B cell (primary cell): ENCODE data around the gene NUDT12. TPM values are rescaled to one million over a fixed set of nuclear protein-coding genes. Genes with fewer than 3 reads are reported as not detected.

Experiments used
- ATAC-seq: fragments of 200-7000 bp; cut with Tn5 transposase; one replicate; pipeline ENCODE4 v1.10.0; 2021; ENCODE audit warnings: low read depth, mild to moderate bottlenecking, moderate number of reproducible peaks, moderate library complexity
- CTCF ChIA-PET: fragments of 350-600 bp; sonication (Branson Sonifier 250); formaldehyde crosslinking; loops from one replicate; lab custom pipeline; 2021; ENCODE audit warnings: antibody characterized with exemption, inconsistent platforms; lab: Charles Lee
- POLR2A ChIA-PET: fragments of 350-600 bp; sonication (Branson Sonifier 250); formaldehyde crosslinking; loops from one replicate; lab custom pipeline; 2021; ENCODE audit warnings: antibody characterized with exemption; lab: Charles Lee
- DNase-seq: peaks from one replicate; pipeline ENCODE4 v3.0.0; 2013
- H2AFZ ChIP-seq: 2 replicates; pipeline ENCODE4 v1.6.1; 2012; ENCODE audit warnings: mild to moderate bottlenecking, low read depth, low read length; ENCODE audit not compliant: insufficient read depth, poor library complexity, severe bottlenecking
- H3K27ac ChIP-seq, 2 donors: 1 replicate in 1 of 2; 2 replicates in 1 of 2; pipeline ENCODE4 v1.5.1; 2012 to 2013; ENCODE audit warnings: low read length in 2 of 2, mild to moderate bottlenecking in 2 of 2, moderate library complexity in 1 of 2
- H3K27me3 ChIP-seq, 4 experiments: fragments of 200-600 bp in 1 of 4; sonication (generic) in 1 of 4; replicated peaks in 1 of 4; 1 replicate in 2 of 4; 2 replicates in 2 of 4; pipeline versions ENCODE4 v1.6.1 to v1.7.0; 2013 to 2016; ENCODE audit warnings: low read length in 3 of 4, mild to moderate bottlenecking in 2 of 4, mixed read lengths in 1 of 4, moderate library complexity in 1 of 4; ENCODE audit not compliant: insufficient read depth in 4 of 4, control insufficient read depth in 3 of 4; ENCODE audit errors: control extremely low read depth in 1 of 4
- H3K36me3 ChIP-seq, 2 experiments: replicated peaks in 1 of 2; 1 replicate in 1 of 2; 2 replicates in 1 of 2; pipeline versions ENCODE4 v1.6.1 to v1.7.1; 2013; ENCODE audit warnings: low read length in 1 of 2; ENCODE audit not compliant: insufficient read depth in 2 of 2, control insufficient read depth in 1 of 2; ENCODE audit errors: control extremely low read depth in 1 of 2, extremely low read depth in 1 of 2
- H3K4me1 ChIP-seq, 2 donors: fragments of 200-600 bp in 1 of 2; sonication (generic) in 1 of 2; 1 replicate in 1 of 2; 2 replicates in 1 of 2; pipeline versions ENCODE4 v1.5.1 to v1.6.1; 2013 to 2017; ENCODE audit warnings: low read length in 2 of 2; ENCODE audit not compliant: control insufficient read depth in 2 of 2, insufficient read depth in 2 of 2
- H3K4me2 ChIP-seq: replicated peaks from 2 replicates; pipeline ENCODE3; 2012; ENCODE audit warnings: mild to moderate bottlenecking, low read depth, low read length; ENCODE audit not compliant: poor library complexity, severe bottlenecking
- H3K4me3 ChIP-seq, 5 experiments: fragments of 200-600 bp in 1 of 5; sonication (generic) in 1 of 5; 1 replicate in 3 of 5; 2 replicates in 2 of 5; pipeline versions ENCODE4 v1.5.1 to v1.7.0; 2011 to 2016; ENCODE audit warnings: low read length in 4 of 5, mild to moderate bottlenecking in 4 of 5, low read depth in 2 of 5, control low read depth in 1 of 5, moderate library complexity in 1 of 5; ENCODE audit not compliant: insufficient read depth in 1 of 5; ENCODE audit errors: control extremely low read depth in 1 of 5, extremely low read depth in 1 of 5
- H3K79me2 ChIP-seq: fragments of 200-600 bp; sonication (generic); one replicate; pipeline ENCODE4 v1.6.0; 2016; ENCODE audit warnings: low read length; ENCODE audit not compliant: control insufficient read depth, insufficient read depth
- H3K9ac ChIP-seq: fragments of 200-600 bp; sonication (generic); 2 replicates; pipeline ENCODE4 v1.6.1; 2017; ENCODE audit warnings: mild to moderate bottlenecking, low read length, moderate library complexity
- H3K9me3 ChIP-seq, 3 donors: one replicate each; pipeline versions ENCODE4 v1.6.1 to v1.7.1; 2013; ENCODE audit warnings: low read length in 2 of 3; ENCODE audit not compliant: control insufficient read depth in 2 of 3, insufficient read depth in 1 of 3; ENCODE audit errors: control extremely low read depth in 1 of 3
- H4K20me1 ChIP-seq: 2 replicates; pipeline ENCODE4 v1.6.0; 2012; ENCODE audit warnings: mild to moderate bottlenecking, low read length; ENCODE audit not compliant: insufficient read depth, control insufficient read depth, poor library complexity, severe bottlenecking
- H3K27ac Mint-ChIP-seq: one replicate; pipeline ENCODE4 v1.8.0; 2021; ENCODE audit warnings: mixed read lengths
- H3K27me3 Mint-ChIP-seq: one replicate; pipeline ENCODE4 v1.8.0; 2021; ENCODE audit warnings: mixed read lengths
- H3K4me1 Mint-ChIP-seq: one replicate; pipeline ENCODE4 v1.8.0; 2021; ENCODE audit warnings: mixed read lengths
- H3K4me3 Mint-ChIP-seq: one replicate; pipeline ENCODE4 v1.8.0; 2021; ENCODE audit warnings: mixed read lengths
- H3K9me3 Mint-ChIP-seq: one replicate; pipeline ENCODE4 v1.8.0; 2022; ENCODE audit warnings: mixed read lengths; ENCODE audit not compliant: insufficient read depth
- CTCF ChIP-seq: fragments of 200-600 bp; IDR thresholded peaks from one replicate; pipeline ENCODE4 v1.8.0; 2022; ENCODE audit warnings: antibody characterized with exemption, mild to moderate bottlenecking
- EZH2 ChIP-seq: IDR thresholded peaks from 2 replicates; pipeline ENCODE4 v1.6.1; 2012; ENCODE audit warnings: borderline replicate concordance, low read depth, mild to moderate bottlenecking, moderate library complexity, low read length; ENCODE audit not compliant: insufficient read depth, poor library complexity, severe bottlenecking
- WGBS: methylation state at CpG from one replicate; pipeline ENCODE4 v1.1.5; 2013; ENCODE audit warnings: missing lambda C conversion rate; ENCODE audit not compliant: insufficient coverage; 5-methylcytosine and 5-hydroxymethylcytosine counted together
- intact Hi-C: fragments of 100-400 bp; cut with micrococcal nuclease; formaldehyde crosslinking; loops from one replicate; pipeline ENCODE4 v1.10.0; 2022
- polyA plus RNA-seq: library from polyadenylated mRNA; depleted of rRNA; stranded (reverse); fragments of >200 nt; gene quantifications from 2 replicates; pipeline ENCODE4 v1.2.3, GENCODE V29; 2012
- total RNA-seq, 2 donors: library from RNA; stranded (reverse); fragments of 120-200 nt in 1 of 2; gene quantifications; 1 replicate in 1 of 2; 2 replicates in 1 of 2; pipeline versions ENCODE4 v1.2.3 to v1.2.4, GENCODE V29; 2013 to 2022

The NUDT12 gene
- total and polyA plus RNA-seq, 2 donors (not counting 1 experiment from before 2014, with no cell fraction given): 0.97 to 2.6 TPM

- no peaks in the 10 kb centered on the region for H3K79me2 ChIP-seq
- H3K9me3 ChIP-seq: no peaks in the 10 kb centered on the region
- no peak overlapping the region for H3K27ac ChIP-seq
- H2AFZ ChIP-seq: no peak overlapping the region
- Mint-ChIP-seq H3K27ac (no peak overlapping the region), H3K4me3 (no peak overlapping the region), H3K9me3 (no peaks in the 10 kb centered on the region), H3K27me3 (no peaks in the 10 kb centered on the region), H3K4me1 (no peaks in the 10 kb centered on the region)
- H3K9ac ChIP-seq: no peak overlapping the region
- no peak overlapping the region for H3K4me2 ChIP-seq
- no peak for ATAC-seq
- no peaks in the 10 kb centered on the region for H4K20me1 ChIP-seq
- H3K4me1 ChIP-seq: no peaks in the 10 kb centered on the region
- intact Hi-C loops: no loop called here
- WGBS: no CpG with 5 or more reads among the region's 2 CpGs
- POLR2A ChIA-PET: no interaction called here
- CTCF ChIA-PET: no interaction called here
- H3K36me3 ChIP-seq: no peaks in the 10 kb centered on the region
- DNase-seq: no peak
- TF ChIP-seq EZH2: no peak
- TF ChIP-seq CTCF: no peak
- no peaks in the 10 kb centered on the region for H3K27me3 ChIP-seq
- no peak overlapping the region for H3K4me3 ChIP-seq
Observed at GRCh38 chr5:103546858-103547257, 15.7 kb downstream of the NUDT12 start.

GRCh38 chr5:103542441-103542840 lies 20.1 kb downstream of the NUDT12 start:
- no peak overlapping the region for H3K9ac ChIP-seq
- DNase-seq: no peak
- H3K36me3 ChIP-seq: no peaks in the 10 kb centered on the region
- no peak overlapping the region for H3K27ac Mint-ChIP-seq
- H3K4me3 ChIP-seq: no peak overlapping the region
- ChIA-PET POLR2A (no interaction called here), CTCF (interaction anchor here (1.4 kb wide), 1 partner anchor 13 kb away, joined by 3 read pairs; no protein-coding TSS in a partner anchor)
- H3K4me1 Mint-ChIP-seq: no peaks in the 10 kb centered on the region
- no peaks in the 10 kb centered on the region for H3K27me3 Mint-ChIP-seq
- H3K4me1 ChIP-seq: no peaks in the 10 kb centered on the region
- no peak for TF ChIP-seq EZH2
- TF ChIP-seq CTCF: no peak
- no peaks in the 10 kb centered on the region for H3K9me3 Mint-ChIP-seq
- intact Hi-C loops: no loop called here
- H3K4me3 Mint-ChIP-seq: no peak overlapping the region
- no peak for ATAC-seq
- H4K20me1 ChIP-seq: no peaks in the 10 kb centered on the region
- H3K9me3 ChIP-seq: no peaks in the 10 kb centered on the region
- H2AFZ ChIP-seq: no peak overlapping the region
- no peak overlapping the region for H3K27ac ChIP-seq
- no peaks in the 10 kb centered on the region for H3K79me2 ChIP-seq
- H3K27me3 ChIP-seq: no peaks in the 10 kb centered on the region
- H3K4me2 ChIP-seq: no peak overlapping the region
